Hepatocyte (in vitro differentiated cells): ENCODE data around the gene PRKAA2. TPM values are rescaled to one million over a fixed set of nuclear protein-coding genes. Genes with fewer than 3 reads are reported as not detected.

Experiments
- DNase-seq: peaks from one replicate; pipeline ENCODE4 v3.0.0-alpha.2; 2016; ENCODE audit warnings: low spot score
- H2AFZ ChIP-seq: fragments of 200-600 bp; sonication (generic); 2 replicates; pipeline ENCODE4 v1.6.0; 2016; ENCODE audit warnings: antibody characterized with exemption, mild to moderate bottlenecking
- H3K27ac ChIP-seq: fragments of 200-600 bp; sonication (generic); 2 replicates; pipeline ENCODE4 v1.5.1; 2016; ENCODE audit warnings: mild to moderate bottlenecking
- H3K27me3 ChIP-seq: fragments of 200-600 bp; sonication (generic); 2 replicates; pipeline ENCODE4 v1.6.1; 2016
- H3K36me3 ChIP-seq: fragments of 200-600 bp; sonication (generic); replicated peaks from 2 replicates; pipeline ENCODE4 v1.5.1; 2016; ENCODE audit warnings: low read depth; ENCODE audit not compliant: insufficient read depth
- H3K4me1 ChIP-seq: fragments of 200-600 bp; sonication (generic); 2 replicates; pipeline ENCODE4 v1.5.1; 2016; ENCODE audit warnings: mild to moderate bottlenecking, moderate library complexity; ENCODE audit not compliant: insufficient read depth
- H3K4me2 ChIP-seq: fragments of 200-600 bp; sonication (generic); 2 replicates; pipeline ENCODE4 v1.6.0; 2016
- H3K4me3 ChIP-seq: fragments of 200-600 bp; sonication (generic); 2 replicates; pipeline ENCODE4 v1.5.1; 2016; ENCODE audit warnings: mild to moderate bottlenecking
- H3K79me2 ChIP-seq: fragments of 200-600 bp; sonication (generic); 2 replicates; pipeline ENCODE4 v1.6.0; 2017; ENCODE audit warnings: mild to moderate bottlenecking
- H3K9me2 ChIP-seq: fragments of 200-600 bp; sonication (generic); replicated peaks from 2 replicates; pipeline ENCODE4 v1.6.0; 2017; ENCODE audit warnings: mild to moderate bottlenecking; ENCODE audit not compliant: insufficient read depth
- H3K9me3 ChIP-seq: fragments of 200-600 bp; sonication (generic); 2 replicates; pipeline ENCODE4 v1.5.1; 2016; ENCODE audit warnings: low read depth, mild to moderate bottlenecking
- H4K20me1 ChIP-seq: fragments of 200-600 bp; sonication (generic); 2 replicates; pipeline ENCODE4 v1.6.0; 2016; ENCODE audit warnings: mild to moderate bottlenecking; ENCODE audit not compliant: insufficient read depth, poor library complexity, severe bottlenecking
- CTCF ChIP-seq: fragments of 200-600 bp; sonication (generic); IDR thresholded peaks from 2 replicates; pipeline ENCODE4 v1.5.1; 2016; ENCODE audit warnings: antibody characterized with exemption, mild to moderate bottlenecking; ENCODE audit not compliant: poor library complexity
- EZH2 ChIP-seq: fragments of 200-600 bp; sonication (generic); IDR thresholded peaks from 2 replicates; pipeline ENCODE4 v1.6.1; 2016; ENCODE audit warnings: antibody characterized with exemption, mild to moderate bottlenecking, borderline replicate concordance
- EZH2phosphoT487 ChIP-seq: fragments of 200-600 bp; sonication (generic); IDR thresholded peaks from one replicate; pipeline ENCODE4 v1.6.1; 2018; ENCODE audit warnings: antibody characterized with exemption, mild to moderate bottlenecking, low read depth, moderate library complexity; ENCODE audit not compliant: unreplicated experiment, severe bottlenecking
- WGBS: methylation state at CpG from one replicate; pipeline ENCODE4 v1.1.6; 2016; ENCODE audit warnings: low lambda C conversion rate; ENCODE audit errors: missing lambda C conversion rate; 5-methylcytosine and 5-hydroxymethylcytosine counted together
- polyA plus RNA-seq: library from polyadenylated mRNA; unstranded; fragments of >200 nt; fragmentation: Nextera tagmentation; extraction: Ambion mirVana; gene quantifications from 2 replicates; pipeline ENCODE4 v1.2.1, GENCODE V29; 2016
- total RNA-seq: library from RNA; depleted of rRNA; stranded (reverse); fragments of >200 nt; gene quantifications from 2 replicates; pipeline ENCODE4 v1.2.3, GENCODE V29; 2014

Gene PRKAA2
- total and polyA plus RNA-seq, 2 experiments from 2014 or later: 1.8 to 7.7 TPM

GRCh38 chr1:56715156-56715555 is 70.0 kb downstream of the PRKAA2 start:
- Histone ChIP-seq H3K4me3 (no peak overlapping the region), H3K4me1 (peaks cover 9% of the 10 kb centered on the region), H3K27me3 (no peaks in the 10 kb centered on the region), H3K36me3 (no peaks in the 10 kb centered on the region), H3K9me3 (no peaks in the 10 kb centered on the region), H3K4me2 (no peak overlapping the region), H3K9me2 (no peaks in the 10 kb centered on the region), H4K20me1 (no peaks in the 10 kb centered on the region), H3K27ac (no peak overlapping the region), H2AFZ (no peak overlapping the region), H3K79me2 (no peaks in the 10 kb centered on the region)
- 71% methylated on average over 1 of the region's 1 CpG for WGBS
- no peak for TF ChIP-seq EZH2
- TF ChIP-seq CTCF: no peak
- TF ChIP-seq EZH2phosphoT487: no peak
- DNase-seq: no peak

GRCh38 chr1:56719171-56719570 is 74.1 kb downstream of the PRKAA2 start:
- H3K27ac ChIP-seq: no peak overlapping the region
- no peak for DNase-seq
- H3K36me3 ChIP-seq: no peaks in the 10 kb centered on the region
- H2AFZ ChIP-seq: no peak overlapping the region
- H3K9me3 ChIP-seq: no peaks in the 10 kb centered on the region
- no peak overlapping the region for H3K4me2 ChIP-seq
- H3K27me3 ChIP-seq: no peaks in the 10 kb centered on the region
- H3K4me3 ChIP-seq: no peak overlapping the region
- H4K20me1 ChIP-seq: no peaks in the 10 kb centered on the region
- TF ChIP-seq CTCF: no peak
- TF ChIP-seq EZH2phosphoT487: no peak
- TF ChIP-seq EZH2: no peak
- no peaks in the 10 kb centered on the region for H3K4me1 ChIP-seq
- no peaks in the 10 kb centered on the region for H3K79me2 ChIP-seq
- WGBS: 56% methylated on average over 1 of the region's 1 CpG
- no peaks in the 10 kb centered on the region for H3K9me2 ChIP-seq

- Histone ChIP-seq H2AFZ (no peak overlapping the region), H3K4me2 (no peak overlapping the region)
Observed at GRCh38 chr1:56726706-56727105, 81.6 kb downstream of the PRKAA2 start.

More at GRCh38 chr1:56726706-56727105, 81.6 kb downstream of the PRKAA2 start:
- Histone ChIP-seq H3K79me2 (no peaks in the 10 kb centered on the region), H3K4me1 (no peaks in the 10 kb centered on the region), H3K4me3 (no peak overlapping the region), H3K27ac (no peak overlapping the region), H3K9me2 (no peaks in the 10 kb centered on the region), H3K27me3 (no peaks in the 10 kb centered on the region), H3K9me3 (no peaks in the 10 kb centered on the region), H3K36me3 (no peaks in the 10 kb centered on the region), H4K20me1 (no peaks in the 10 kb centered on the region)
- TF ChIP-seq EZH2phosphoT487 (no peak), EZH2 (no peak), CTCF (no peak)
- no peak for DNase-seq
